Measurements from ENCODE around the gene TTI1. TPM values are rescaled to one million over a fixed set of nuclear protein-coding genes. Genes with fewer than 3 reads are reported as not detected.

The TTI1 gene
- total RNA-seq, 1 donor from 2014 or later = 14.3 TPM

- DNase-seq (ENCODE audit: low read depth) = no peak
- TF ChIP-seq, protein P1, sequence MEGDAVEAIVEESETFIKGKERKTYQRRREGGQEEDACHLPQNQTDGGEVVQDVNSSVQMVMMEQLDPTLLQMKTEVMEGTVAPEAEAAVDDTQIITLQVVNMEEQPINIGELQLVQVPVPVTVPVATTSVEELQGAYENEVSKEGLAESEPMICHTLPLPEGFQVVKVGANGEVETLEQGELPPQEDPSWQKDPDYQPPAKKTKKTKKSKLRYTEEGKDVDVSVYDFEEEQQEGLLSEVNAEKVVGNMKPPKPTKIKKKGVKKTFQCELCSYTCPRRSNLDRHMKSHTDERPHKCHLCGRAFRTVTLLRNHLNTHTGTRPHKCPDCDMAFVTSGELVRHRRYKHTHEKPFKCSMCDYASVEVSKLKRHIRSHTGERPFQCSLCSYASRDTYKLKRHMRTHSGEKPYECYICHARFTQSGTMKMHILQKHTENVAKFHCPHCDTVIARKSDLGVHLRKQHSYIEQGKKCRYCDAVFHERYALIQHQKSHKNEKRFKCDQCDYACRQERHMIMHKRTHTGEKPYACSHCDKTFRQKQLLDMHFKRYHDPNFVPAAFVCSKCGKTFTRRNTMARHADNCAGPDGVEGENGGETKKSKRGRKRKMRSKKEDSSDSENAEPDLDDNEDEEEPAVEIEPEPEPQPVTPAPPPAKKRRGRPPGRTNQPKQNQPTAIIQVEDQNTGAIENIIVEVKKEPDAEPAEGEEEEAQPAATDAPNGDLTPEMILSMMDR (conservative IDR thresholded peaks at IDR 0.05; ENCODE audit: low read depth, low read length) = no peak
- no peak overlapping the region for H3K4me3 ChIP-seq (ENCODE audit: low read depth, low read length)
Observed at GRCh38 chr20:38075161-38075998, 42.1 kb upstream of the TTI1 start.

DNA sequence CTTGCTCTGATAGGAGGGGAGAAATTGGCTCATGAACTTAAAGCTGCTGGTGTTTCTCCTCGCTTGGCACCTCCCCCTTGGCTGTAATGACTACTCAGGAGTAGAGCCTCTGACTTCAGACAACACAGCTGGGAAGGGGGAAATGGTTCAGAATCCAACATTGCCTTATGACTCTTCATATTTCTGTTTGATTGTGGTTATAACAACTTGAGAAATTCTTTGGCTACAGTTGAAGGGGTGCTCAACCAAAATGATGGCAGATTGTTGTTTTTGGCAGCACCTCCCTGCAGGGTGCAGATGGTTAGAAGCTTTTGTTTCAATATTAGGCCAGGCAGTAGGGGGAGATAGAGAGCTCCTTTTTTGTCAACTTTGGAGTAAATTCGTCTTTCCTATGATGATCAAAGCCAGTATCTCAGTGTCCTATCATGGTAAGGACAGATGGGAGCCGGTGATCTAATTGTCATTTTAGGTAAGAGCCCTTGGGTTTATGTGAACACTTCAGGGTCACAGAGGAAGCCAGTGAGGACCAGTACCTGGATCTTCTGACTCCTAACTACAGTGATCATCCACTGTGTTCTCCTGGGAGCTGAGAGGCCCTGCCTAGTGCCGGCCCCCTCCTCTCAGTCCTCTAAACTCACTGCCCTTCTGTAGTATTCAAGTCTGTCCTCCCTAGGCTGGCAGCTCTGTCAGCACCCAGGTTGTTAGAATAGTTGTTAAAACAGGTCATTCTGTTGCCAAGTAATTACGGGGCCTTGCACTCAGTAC lies 40.2 kb upstream of the TTI1 start:
- no peak for DNase-seq (ENCODE audit: low read depth)
- H3K4me3 ChIP-seq (ENCODE audit: low read depth, low read length) = no peak overlapping the region
- TF ChIP-seq, protein P1 (conservative IDR thresholded peaks at IDR 0.05; ENCODE audit: low read depth, low read length) = peak; percentile 83

DNA sequence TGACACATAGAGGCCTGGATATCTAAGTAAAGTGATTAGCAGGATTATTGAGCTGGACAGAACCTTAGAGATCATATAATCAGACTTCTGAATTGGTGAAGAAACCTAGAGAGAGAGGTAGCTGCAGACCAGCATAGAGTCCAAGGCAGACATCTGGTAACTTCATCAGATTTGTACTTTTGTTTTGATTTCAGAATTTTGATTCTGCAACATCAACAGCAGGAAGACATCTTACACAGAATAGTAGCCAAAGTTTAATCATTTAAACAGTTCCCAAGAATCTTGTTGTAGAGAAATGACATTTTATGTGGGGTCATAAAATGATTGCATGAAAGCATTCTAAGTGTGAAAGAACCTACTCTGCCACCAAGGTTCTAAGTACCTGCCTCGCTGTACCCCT lies 39.6 kb upstream of the TTI1 start:
- TF ChIP-seq, protein P1 (conservative IDR thresholded peaks at IDR 0.05; ENCODE audit: low read depth, low read length) = no peak
- no peak overlapping the region for H3K4me3 ChIP-seq (ENCODE audit: low read depth, low read length)
- DNase-seq (ENCODE audit: low read depth) = no peak

DNA sequence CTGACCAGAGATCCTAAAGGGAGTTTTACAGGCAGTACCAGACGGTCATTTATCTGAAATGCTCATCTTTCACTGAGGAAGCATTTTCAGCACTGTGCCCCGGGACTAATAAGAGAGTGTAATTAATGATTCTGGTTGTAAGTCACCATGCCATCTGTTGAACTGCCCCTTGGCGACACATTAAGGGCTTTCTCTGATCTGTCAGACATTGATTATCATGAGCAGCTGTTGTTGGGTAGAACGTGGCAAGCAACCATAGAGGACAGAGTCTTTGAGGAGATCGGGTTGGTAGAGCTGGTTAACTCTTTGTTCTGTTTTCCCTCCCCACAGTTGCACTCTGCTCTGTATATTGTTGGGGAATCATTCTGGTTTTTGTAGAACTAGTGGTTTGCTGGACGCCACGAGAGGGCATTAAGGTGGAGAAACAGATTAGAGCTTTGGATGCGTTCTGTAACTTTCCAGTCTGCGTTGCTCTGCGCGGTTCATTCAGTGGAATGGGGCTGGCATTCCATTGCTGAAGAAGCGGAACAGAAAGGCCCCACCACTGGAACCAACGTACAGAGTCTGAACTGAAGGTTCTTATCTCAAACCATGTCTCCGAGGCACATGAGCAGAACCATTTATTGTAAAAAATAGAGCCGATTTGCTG lies 34.6 kb upstream of the TTI1 start:
- TF ChIP-seq, protein P1 (conservative IDR thresholded peaks at IDR 0.05; ENCODE audit: low read depth, low read length) = no peak
- no peak for DNase-seq (ENCODE audit: low read depth)
- no peak overlapping the region for H3K4me3 ChIP-seq (ENCODE audit: low read depth, low read length)

- no peak overlapping the region for H3K4me3 ChIP-seq (ENCODE audit: low read depth, low read length)
- TF ChIP-seq, protein P1 (conservative IDR thresholded peaks at IDR 0.05; ENCODE audit: low read depth, low read length) = no peak
- DNase-seq (ENCODE audit: low read depth) = no peak
Observed at GRCh38 chr20:38066969-38067716, 33.9 kb upstream of the TTI1 start.

DNA sequence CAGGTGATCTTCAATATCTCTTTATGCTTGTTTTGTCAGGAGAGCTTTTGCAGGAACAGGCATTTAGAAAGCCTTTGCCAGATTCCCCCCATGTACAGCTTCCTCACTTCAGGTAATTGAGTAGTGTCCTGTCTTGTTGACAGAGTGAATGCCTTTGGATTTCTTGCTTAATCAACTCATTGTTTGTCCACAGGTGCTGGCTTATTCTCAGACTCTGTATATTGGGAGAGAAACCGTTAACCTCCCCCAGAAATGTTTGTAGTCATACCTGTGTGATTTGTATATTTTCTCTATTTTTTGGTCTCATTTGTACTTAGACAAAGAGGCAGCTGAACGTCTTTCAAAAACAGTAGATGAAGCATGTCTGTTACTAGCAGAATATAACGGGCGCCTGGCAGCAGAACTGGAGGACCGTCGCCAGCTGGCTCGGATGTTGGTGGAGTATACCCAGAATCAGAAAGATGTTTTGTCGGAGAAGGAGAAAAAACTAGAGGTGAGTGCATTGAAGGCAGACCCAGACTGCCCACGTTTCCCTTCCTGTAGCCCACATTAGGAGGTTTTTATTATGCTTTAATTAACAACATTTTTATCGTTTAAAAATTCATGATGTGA lies 32.6 kb upstream of the TTI1 start:
- DNase-seq (ENCODE audit: low read depth) = no peak
- TF ChIP-seq, protein P1 (conservative IDR thresholded peaks at IDR 0.05; ENCODE audit: low read depth, low read length) = no peak
- H3K4me3 ChIP-seq (ENCODE audit: low read depth, low read length) = no peak overlapping the region

All from epithelial cell of proximal tubule (primary cell).